ENCODE measurements around the gene PRDX5.
A peak's percentile ranks its signal among the peaks of the same experiment; 100 is the strongest.

The PRDX5 gene

GRCh38 chr11:64358536-64358906, 40.6 kb downstream of the PRDX5 start:
- Histone ChIP-seq H3K27ac (ENCODE audit: insufficient read depth, low read depth, low read length, poor library complexity, severe bottlenecking) (no peak overlapping the region), H3K4me1 (ENCODE audit: control insufficient read depth, insufficient read depth, low read length) (peaks cover 31% of the 10 kb centered on the region), H3K36me3 (ENCODE audit: control insufficient read depth, insufficient read depth, low read length) (peaks cover 4% of the 10 kb centered on the region), H3K27me3 (ENCODE audit: control insufficient read depth, insufficient read depth, low read length, poor library complexity, severe bottlenecking) (no peaks in the 10 kb centered on the region), H3K4me3 (ENCODE audit: insufficient read depth, low read depth, low read length) (peak overlapping the region; percentile 73), H3K9me3 (ENCODE audit: control insufficient read depth, low read length) (no peaks in the 10 kb centered on the region)
- 37 to 40% methylated on average over 7 of the region's 7 CpGs for WGBS, 2 experiments

- peaks cover 25% of the 10 kb centered on the region for H3K4me1 ChIP-seq (ENCODE audit: control insufficient read depth, insufficient read depth, low read length)
- no peaks in the 10 kb centered on the region for H3K27me3 ChIP-seq (ENCODE audit: control insufficient read depth, insufficient read depth, low read length, poor library complexity, severe bottlenecking)
- H3K27ac ChIP-seq (ENCODE audit: insufficient read depth, low read depth, low read length, poor library complexity, severe bottlenecking): no peak within 1 kb of the TSS
- H3K36me3 ChIP-seq (ENCODE audit: control insufficient read depth, insufficient read depth, low read length): peaks cover 4% of the 10 kb centered on the region
- 1% methylated on average over 70 of the region's 70 CpGs for WGBS, 2 experiments
- peak within 1 kb of the TSS; percentile 73 for H3K4me3 ChIP-seq (ENCODE audit: insufficient read depth, low read depth, low read length)
- H3K9me3 ChIP-seq (ENCODE audit: control insufficient read depth, low read length): no peaks in the 10 kb centered on the region
These were observed 41.2 kb downstream of the PRDX5 start, which contains the start of gene RPS6KA4 for GRCh38 chr11:64358907-64359711. Gene RPS6KA4 (plus strand): TSS chr11:64359162. CDS start chr11:64359236, 74 bp downstream.

GRCh38 chr11:64359712-64360445, 42.0 kb downstream of the PRDX5 start:
- Histone ChIP-seq H3K36me3 (ENCODE audit: control insufficient read depth, insufficient read depth, low read length) (peaks cover 4% of the 10 kb centered on the region), H3K9me3 (ENCODE audit: control insufficient read depth, low read length) (no peaks in the 10 kb centered on the region), H3K4me1 (ENCODE audit: control insufficient read depth, insufficient read depth, low read length) (peaks cover 22% of the 10 kb centered on the region), H3K4me3 (ENCODE audit: insufficient read depth, low read depth, low read length) (peak overlapping the region; percentile 73), H3K27me3 (ENCODE audit: control insufficient read depth, insufficient read depth, low read length, poor library complexity, severe bottlenecking) (no peaks in the 10 kb centered on the region), H3K27ac (ENCODE audit: insufficient read depth, low read depth, low read length, poor library complexity, severe bottlenecking) (no peak overlapping the region)
- WGBS, 2 experiments: 82% methylated on average over 38 of the region's 38 CpGs

- WGBS, 2 experiments: 89 to 90% methylated on average over 13 of the region's 13 CpGs
- no peaks in the 10 kb centered on the region for H3K9me3 ChIP-seq (ENCODE audit: control insufficient read depth, low read length)
- H3K27ac ChIP-seq (ENCODE audit: insufficient read depth, low read depth, low read length, poor library complexity, severe bottlenecking): no peak overlapping the region
- peaks cover 19% of the 10 kb centered on the region for H3K4me1 ChIP-seq (ENCODE audit: control insufficient read depth, insufficient read depth, low read length)
- H3K4me3 ChIP-seq (ENCODE audit: insufficient read depth, low read depth, low read length): no peak overlapping the region
- H3K27me3 ChIP-seq (ENCODE audit: control insufficient read depth, insufficient read depth, low read length, poor library complexity, severe bottlenecking): no peaks in the 10 kb centered on the region
- peaks cover 9% of the 10 kb centered on the region for H3K36me3 ChIP-seq (ENCODE audit: control insufficient read depth, insufficient read depth, low read length)
These were observed 42.6 kb downstream of the PRDX5 start for GRCh38 chr11:64360448-64360921.

GRCh38 chr11:64361659-64362058, 43.7 kb downstream of the PRDX5 start:
- Histone ChIP-seq H3K4me3 (ENCODE audit: insufficient read depth, low read depth, low read length) (no peak overlapping the region), H3K36me3 (ENCODE audit: control insufficient read depth, insufficient read depth, low read length) (peaks cover 16% of the 10 kb centered on the region), H3K27me3 (ENCODE audit: control insufficient read depth, insufficient read depth, low read length, poor library complexity, severe bottlenecking) (no peaks in the 10 kb centered on the region), H3K9me3 (ENCODE audit: control insufficient read depth, low read length) (no peaks in the 10 kb centered on the region), H3K27ac (ENCODE audit: insufficient read depth, low read depth, low read length, poor library complexity, severe bottlenecking) (no peak overlapping the region), H3K4me1 (ENCODE audit: control insufficient read depth, insufficient read depth, low read length) (peaks cover 18% of the 10 kb centered on the region)
- 94 to 95% methylated on average over 18 of the region's 18 CpGs for WGBS, 2 experiments

GRCh38 chr11:64362339-64362738, 44.4 kb downstream of the PRDX5 start:
- no peak overlapping the region for H3K4me3 ChIP-seq (ENCODE audit: insufficient read depth, low read depth, low read length)
- H3K27ac ChIP-seq (ENCODE audit: insufficient read depth, low read depth, low read length, poor library complexity, severe bottlenecking): no peak overlapping the region
- H3K4me1 ChIP-seq (ENCODE audit: control insufficient read depth, insufficient read depth, low read length): peaks cover 14% of the 10 kb centered on the region
- H3K27me3 ChIP-seq (ENCODE audit: control insufficient read depth, insufficient read depth, low read length, poor library complexity, severe bottlenecking): no peaks in the 10 kb centered on the region
- peaks cover 16% of the 10 kb centered on the region for H3K36me3 ChIP-seq (ENCODE audit: control insufficient read depth, insufficient read depth, low read length)
- H3K9me3 ChIP-seq (ENCODE audit: control insufficient read depth, low read length): no peaks in the 10 kb centered on the region
- WGBS, 2 experiments: 91 to 93% methylated on average over 10 of the region's 10 CpGs

- no peaks in the 10 kb centered on the region for H3K9me3 ChIP-seq (ENCODE audit: control insufficient read depth, low read length)
- no peak overlapping the region for H3K27ac ChIP-seq (ENCODE audit: insufficient read depth, low read depth, low read length, poor library complexity, severe bottlenecking)
- H3K4me3 ChIP-seq (ENCODE audit: insufficient read depth, low read depth, low read length): no peak overlapping the region
- no peaks in the 10 kb centered on the region for H3K27me3 ChIP-seq (ENCODE audit: control insufficient read depth, insufficient read depth, low read length, poor library complexity, severe bottlenecking)
- peaks cover 29% of the 10 kb centered on the region for H3K36me3 ChIP-seq (ENCODE audit: control insufficient read depth, insufficient read depth, low read length)
- 92 to 95% methylated on average over 6 of the region's 6 CpGs for WGBS, 2 experiments
- no peaks in the 10 kb centered on the region for H3K4me1 ChIP-seq (ENCODE audit: control insufficient read depth, insufficient read depth, low read length)
These were observed 46.5 kb downstream of the PRDX5 start for GRCh38 chr11:64364435-64364834.

GRCh38 chr11:64364911-64365310, 47.0 kb downstream of the PRDX5 start:
- Histone ChIP-seq H3K9me3 (ENCODE audit: control insufficient read depth, low read length) (no peaks in the 10 kb centered on the region), H3K4me3 (ENCODE audit: insufficient read depth, low read depth, low read length) (no peak overlapping the region), H3K36me3 (ENCODE audit: control insufficient read depth, insufficient read depth, low read length) (peaks cover 33% of the 10 kb centered on the region), H3K27me3 (ENCODE audit: control insufficient read depth, insufficient read depth, low read length, poor library complexity, severe bottlenecking) (no peaks in the 10 kb centered on the region), H3K27ac (ENCODE audit: insufficient read depth, low read depth, low read length, poor library complexity, severe bottlenecking) (no peak overlapping the region), H3K4me1 (ENCODE audit: control insufficient read depth, insufficient read depth, low read length) (no peaks in the 10 kb centered on the region)
- 85 to 94% methylated on average over 4 of the region's 4 CpGs for WGBS, 2 experiments

- Histone ChIP-seq H3K27ac (ENCODE audit: insufficient read depth, low read depth, low read length, poor library complexity, severe bottlenecking) (no peak overlapping the region), H3K36me3 (ENCODE audit: control insufficient read depth, insufficient read depth, low read length) (peaks cover 32% of the 10 kb centered on the region)
- WGBS, 2 experiments: no CpG with 5 or more reads among the region's 1 CpG
These were observed 48.8 kb downstream of the PRDX5 start for GRCh38 chr11:64366751-64367150.

GRCh38 chr11:64367931-64368672, 50.2 kb downstream of the PRDX5 start:
- H3K27me3 ChIP-seq (ENCODE audit: control insufficient read depth, insufficient read depth, low read length, poor library complexity, severe bottlenecking): no peaks in the 10 kb centered on the region
- 96% methylated on average over 46 of the region's 46 CpGs for whole genome bisulfite sequencing, 2 experiments
- H3K36me3 ChIP-seq (ENCODE audit: control insufficient read depth, insufficient read depth, low read length): peaks cover 32% of the 10 kb centered on the region
- H3K9me3 ChIP-seq (ENCODE audit: control insufficient read depth, low read length): no peaks in the 10 kb centered on the region
- no peak overlapping the region for H3K27ac ChIP-seq (ENCODE audit: insufficient read depth, low read depth, low read length, poor library complexity, severe bottlenecking)
- no peak overlapping the region for H3K4me3 ChIP-seq (ENCODE audit: insufficient read depth, low read depth, low read length)
- H3K4me1 ChIP-seq (ENCODE audit: control insufficient read depth, insufficient read depth, low read length): no peaks in the 10 kb centered on the region

More at GRCh38 chr11:64366751-64367150, 48.8 kb downstream of the PRDX5 start:
- Histone ChIP-seq H3K4me1 (ENCODE audit: control insufficient read depth, insufficient read depth, low read length) (no peaks in the 10 kb centered on the region), H3K4me3 (ENCODE audit: insufficient read depth, low read depth, low read length) (no peak overlapping the region), H3K27me3 (ENCODE audit: control insufficient read depth, insufficient read depth, low read length, poor library complexity, severe bottlenecking) (no peaks in the 10 kb centered on the region), H3K9me3 (ENCODE audit: control insufficient read depth, low read length) (no peaks in the 10 kb centered on the region)

All from ectodermal cell (in vitro differentiated cells).